ENCODE data around the gene NECTIN1. TPM values are rescaled to one million over a fixed set of nuclear protein-coding genes. Genes with fewer than 3 reads are reported as not detected.

Gene NECTIN1
- total and polyA plus RNA-seq, 2 of the 13 experiments (the other 11 are each of a cell fraction or from before 2014, with no cell fraction given) = 3.9 to 7.3 TPM

DNA sequence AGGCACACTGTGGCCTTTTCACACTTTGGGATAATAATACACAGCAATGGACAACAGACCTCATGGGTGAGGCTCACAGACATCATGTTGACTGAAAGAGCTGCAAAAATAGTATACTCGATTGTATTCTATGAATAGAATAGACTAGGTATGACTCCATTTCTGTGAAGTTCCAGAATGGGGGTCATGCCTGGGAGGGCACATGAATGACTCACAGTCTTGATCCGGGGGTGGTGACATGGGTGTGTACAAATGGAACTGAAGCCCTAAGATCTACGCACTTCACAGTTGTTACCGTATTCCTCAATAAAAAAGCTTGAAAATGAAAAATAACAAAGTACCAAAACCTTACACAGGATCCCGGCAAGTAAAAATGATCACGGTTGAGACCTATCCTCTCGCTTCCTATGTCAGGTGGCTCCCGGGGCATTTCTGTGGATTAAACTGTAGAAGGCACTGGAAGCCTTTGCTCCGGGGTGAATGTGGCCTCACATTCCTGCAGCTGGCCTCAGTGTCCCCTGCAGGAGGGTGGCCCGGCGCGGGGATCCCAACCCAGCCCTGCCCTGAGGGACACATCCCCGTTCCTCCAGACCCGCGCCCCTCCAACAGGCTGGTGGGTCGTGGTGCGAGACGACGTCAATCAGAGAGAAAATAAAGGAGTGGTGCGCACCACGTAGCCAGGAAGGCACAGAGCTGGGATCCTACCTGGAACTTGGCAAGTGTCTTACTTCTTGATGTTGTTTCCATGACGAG, 75.9 kb downstream of the NECTIN1 start:
- FAIRE-seq (no peak), ATAC-seq (no peak), DNase-seq (ENCODE audit: low spot score) (no peak)
- Histone ChIP-seq H3K9ac (ENCODE audit: insufficient read depth, low read depth, low read length) (no peak overlapping the region), H2AFZ (ENCODE audit: low read length) (no peak overlapping the region), H3K9me3 (ENCODE audit: low read length) (no peaks in the 10 kb centered on the region), H4K20me1 (ENCODE audit: insufficient read depth, low read length) (no peaks in the 10 kb centered on the region), H3K27ac (ENCODE audit: extremely low read length, insufficient read depth, low read length) (no peak overlapping the region), H3K4me2 (ENCODE audit: low read depth, low read length) (no peak overlapping the region), H3K36me3 (replicated peaks in 1 of 2; ENCODE audit: control insufficient read depth in 1 of 2, insufficient read depth in 2 of 2, low read length in 2 of 2) (no peaks in the 10 kb centered on the region), H3K27me3 (ENCODE audit: control insufficient read depth in 1 of 2, insufficient read depth in 2 of 2, low read length in 2 of 2) (peaks cover 2 to 12% of the 10 kb centered on the region in 2 experiments; a peak in 3 of 5 replicates), H3K4me3 (replicated peaks in 1 of 3; ENCODE audit: insufficient read depth in 1 of 3, low read depth in 2 of 3, low read length in 3 of 3) (no peak overlapping the region), H3K4me1 (ENCODE audit: insufficient read depth, low read length) (peaks cover 11% of the 10 kb centered on the region), H3K79me2 (ENCODE audit: insufficient read depth, low read length) (no peaks in the 10 kb centered on the region)
- no TSS peak for BruUV-seq (replicated peaks)
- CTCF ChIA-PET (ENCODE audit: low intra/inter-chr PET ratio, low total read pairs) = no interaction called here
- no peak for TF ChIP-seq IKZF4 (CRISPR knock-in tag; IDR thresholded peaks at IDR 0.05; ENCODE audit: borderline replicate concordance, low read depth, not compliant biosample characterization)
- 65% methylated on average over 22 of the region's 22 CpGs for WGBS (ENCODE audit: low lambda C conversion rate)
- in situ Hi-C loops (cut with HindIII; ENCODE audit: extremely low pct_ligation_motif_present, low pct_unique_long_range_greater_than_20kb) (no loop called here), intact Hi-C loops (cut with micrococcal nuclease; ENCODE audit: unreplicated experiment) (no loop called here)
- POLR2A ChIA-PET = no interaction called here

DNA sequence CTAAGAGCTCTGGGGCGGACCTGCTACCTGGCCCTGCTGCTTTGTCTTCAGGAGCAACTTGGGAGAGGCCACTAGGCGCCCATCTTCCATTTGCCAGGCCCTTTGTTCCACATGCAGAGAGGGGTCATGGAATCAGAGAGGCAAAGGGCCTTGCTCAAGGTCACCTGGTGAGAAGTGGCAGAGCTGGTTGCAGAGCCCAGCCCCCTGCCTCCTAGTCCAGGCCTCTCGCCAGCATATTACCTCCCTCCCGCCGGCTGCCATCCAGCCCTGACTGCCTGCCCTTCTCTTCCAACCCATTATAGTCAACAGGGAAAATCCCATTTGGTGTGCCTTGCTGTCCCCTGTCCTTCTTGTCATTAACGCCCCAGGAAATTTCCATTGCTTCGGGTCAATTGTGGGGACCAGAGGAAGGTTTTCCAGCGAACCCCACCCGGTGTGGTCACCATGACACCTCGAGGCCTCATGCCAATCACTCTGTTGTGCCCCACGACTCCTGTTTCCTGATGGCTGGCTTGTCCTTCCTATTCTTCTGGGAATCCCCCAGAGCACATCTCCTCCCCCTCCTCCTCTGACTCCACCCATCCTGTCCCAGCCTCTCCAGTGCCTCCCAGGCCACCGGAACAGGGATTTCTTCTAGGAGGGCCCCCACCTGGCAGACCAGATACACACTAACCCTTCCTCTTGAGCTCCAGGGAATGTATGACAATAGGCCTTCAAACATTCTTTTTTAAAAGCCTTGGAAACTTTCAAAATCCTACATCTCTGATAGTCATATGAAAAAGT, 77.0 kb downstream of the NECTIN1 start:
- WGBS (ENCODE audit: low lambda C conversion rate) = 38% methylated on average over 10 of the region's 12 CpGs
- H3K27ac ChIP-seq (ENCODE audit: extremely low read length, insufficient read depth, low read length) = no peak overlapping the region
- peak; percentile 66; the same call in 1 of the 2 replicates for TF ChIP-seq ZNF331 (CRISPR knock-in tag; IDR thresholded peaks at IDR 0.05)
- no peak for TF ChIP-seq SMARCC2 (IDR thresholded peaks at IDR 0.05)

More for the DNA sequence above, 77.0 kb downstream of the NECTIN1 start:
- no peaks in the 10 kb centered on the region for H3K9me3 ChIP-seq (ENCODE audit: low read length)
- no peak for DNase-seq (ENCODE audit: low spot score)
- H3K79me2 ChIP-seq (ENCODE audit: insufficient read depth, low read length) = no peaks in the 10 kb centered on the region
- ATAC-seq = peak; percentile 27; the same call in 1 of the 3 replicates
- POLR2A ChIA-PET = no interaction called here
- no TSS peak for BruUV-seq (replicated peaks)
- CTCF ChIA-PET (ENCODE audit: low intra/inter-chr PET ratio, low total read pairs) = no interaction called here
- H3K36me3 ChIP-seq (replicated peaks in 1 of 2; ENCODE audit: control insufficient read depth in 1 of 2, insufficient read depth in 2 of 2, low read length in 2 of 2) = no peaks in the 10 kb centered on the region
- no peaks in the 10 kb centered on the region for H4K20me1 ChIP-seq (ENCODE audit: insufficient read depth, low read length)
- no peak overlapping the region for H3K4me3 ChIP-seq (replicated peaks in 1 of 3; ENCODE audit: insufficient read depth in 1 of 3, low read depth in 2 of 3, low read length in 3 of 3)
- in situ Hi-C loops (cut with HindIII; ENCODE audit: extremely low pct_ligation_motif_present, low pct_unique_long_range_greater_than_20kb) = no loop called here
- intact Hi-C loops (cut with micrococcal nuclease; ENCODE audit: unreplicated experiment) = no loop called here
- no peak overlapping the region for H3K4me2 ChIP-seq (ENCODE audit: low read depth, low read length)
- peaks cover 11% of the 10 kb centered on the region for H3K4me1 ChIP-seq (ENCODE audit: insufficient read depth, low read length)
- H3K27me3 ChIP-seq (ENCODE audit: control insufficient read depth in 1 of 2, insufficient read depth in 2 of 2, low read length in 2 of 2) = peaks cover 2 to 12% of the 10 kb centered on the region in 2 experiments; a peak in 3 of 5 replicates
- no peak overlapping the region for H2AFZ ChIP-seq (ENCODE audit: low read length)
- FAIRE-seq = no peak
- no peak overlapping the region for H3K9ac ChIP-seq (ENCODE audit: insufficient read depth, low read depth, low read length)

Data from HepG2 (cell line).